K562 (cell line): Measurements from ENCODE around the gene MEOX2. TPM values are rescaled to one million over a fixed set of nuclear protein-coding genes. Genes with fewer than 3 reads are reported as not detected.

Source experiments
- ATAC-seq: fragments of 200-7000 bp; cut with Tn5 transposase; 3 replicates; pipeline ENCODE4 v1.9.1; 2020; ENCODE audit warnings: moderate library complexity
- BruUV-seq: library from RNA; stranded (reverse); fragments of 400-500 nt; replicated peaks from 2 replicates; lab custom pipeline; 2021; lab: Mats Ljungman, UMichigan
- CTCF ChIA-PET: fragments of 300-600 bp; formaldehyde crosslinking; extraction: SDS; loops from one replicate; lab custom pipeline; 2021; ENCODE audit warnings: low intra/inter-chr PET ratio; lab: Yijun Ruan, JAX
- POLR2A ChIA-PET: fragments of 300-600, 350-650 bp; sonication (Branson Sonifier 250); formaldehyde crosslinking; extraction: SDS; loops from one replicate; lab custom pipeline; 2021; ENCODE audit warnings: antibody characterized with exemption, inconsistent platforms; lab: Yijun Ruan, JAX
- DNase-seq, 4 experiments: peaks; one replicate each; pipeline versions ENCODE4 v3.0.0 to v3.0.0-alpha.2; 2011 to 2018; ENCODE audit warnings: low spot score in 3 of 4, mixed read lengths in 3 of 4; ENCODE audit errors: extremely low read depth in 1 of 4
- FAIRE-seq: peaks from 2 replicates; lab custom pipeline; 2011; peaks lifted over from hg19 to GRCh38; lab: Jason Lieb, UNC
- H2AFZ ChIP-seq: 2 replicates; pipeline ENCODE4 v1.6.0; 2011; ENCODE audit warnings: low read depth, low read length, control low read depth, inconsistent platforms
- H3K27ac ChIP-seq: fragments of 200-600 bp; 3 replicates; pipeline ENCODE4 v1.8.0; 2011; ENCODE audit warnings: low read depth, mild to moderate bottlenecking, control low read depth, inconsistent platforms, low read length, moderate library complexity, mixed read lengths; ENCODE audit errors: extremely low read depth
- H3K27me3 ChIP-seq, 2 experiments: fragments of 300-600 bp in 1 of 2; 2 replicates in 1 of 2; 3 replicates in 1 of 2; pipeline versions ENCODE4 v1.6.0 to v1.8.0; 2011; ENCODE audit warnings: inconsistent platforms in 2 of 2, low read length in 2 of 2, mild to moderate bottlenecking in 1 of 2, mixed read lengths in 1 of 2, moderate library complexity in 1 of 2; ENCODE audit not compliant: control insufficient read depth in 2 of 2, insufficient read depth in 2 of 2
- H3K36me3 ChIP-seq: fragments of 300-600 bp; 3 replicates; pipeline ENCODE4 v1.8.0; 2011; ENCODE audit warnings: mild to moderate bottlenecking, low read length, inconsistent platforms; ENCODE audit not compliant: control insufficient read depth, insufficient read depth
- H3K4me1 ChIP-seq, 2 experiments: fragments of 200-600 bp in 1 of 2; replicated peaks in 1 of 2; 2 replicates in 1 of 2; 3 replicates in 1 of 2; pipeline versions ENCODE4 v1.5.1 to v1.8.0; 2011; ENCODE audit warnings: inconsistent platforms in 2 of 2, low read length in 2 of 2, mild to moderate bottlenecking in 1 of 2, mixed read lengths in 1 of 2, moderate library complexity in 1 of 2; ENCODE audit not compliant: control insufficient read depth in 2 of 2, insufficient read depth in 2 of 2
- H3K4me2 ChIP-seq: 2 replicates; pipeline ENCODE4 v1.6.1; 2011; ENCODE audit warnings: low read length, control low read depth, inconsistent platforms, mixed read lengths; ENCODE audit not compliant: insufficient read depth
- H3K4me3 ChIP-seq: fragments of 200-600 bp; sonication (generic), shearing (Covaris generic); 2 replicates; pipeline ENCODE4 v1.5.1; 2016; ENCODE audit warnings: control low read depth, inconsistent platforms
- H3K79me2 ChIP-seq: fragments of 200-600 bp; 3 replicates; pipeline ENCODE4 v1.8.0; 2011; ENCODE audit warnings: low read length, inconsistent platforms; ENCODE audit not compliant: control insufficient read depth, insufficient read depth
- H3K9ac ChIP-seq, 2 experiments: 2 replicates each; pipeline versions ENCODE4 v1.6.0 to v1.6.1; 2011; ENCODE audit warnings: low read depth in 2 of 2, low read length in 2 of 2, control low read depth in 1 of 2, inconsistent platforms in 1 of 2, mild to moderate bottlenecking in 1 of 2, mixed read lengths in 1 of 2; ENCODE audit not compliant: insufficient read depth in 1 of 2
- H3K9me1 ChIP-seq: one replicate; pipeline ENCODE4 v1.6.0; 2011; ENCODE audit warnings: inconsistent platforms, mild to moderate bottlenecking, low read length, moderate library complexity; ENCODE audit not compliant: control insufficient read depth, insufficient read depth
- H3K9me3 ChIP-seq: replicated peaks from 2 replicates; pipeline ENCODE4 v1.5.1; 2011; ENCODE audit warnings: low read depth, low read length, inconsistent platforms; ENCODE audit not compliant: control insufficient read depth, insufficient read depth
- H4K20me1 ChIP-seq: replicated peaks from 2 replicates; pipeline ENCODE4 v1.6.1; 2011; ENCODE audit warnings: low read length, inconsistent platforms, mixed read lengths; ENCODE audit not compliant: control insufficient read depth, insufficient read depth
- GABPA ChIP-seq: fragments of 200-800 bp; sonication (Bioruptor generic); conservative IDR thresholded peaks from 2 replicates; pipeline ENCODE4 v1.6.1; 2016; ENCODE audit warnings: low read depth, missing genetic modification characterization, missing compliant biosample characterization
- GATAD2A ChIP-seq: fragments of 450-650 bp; IDR thresholded peaks from 2 replicates; pipeline ENCODE4 v1.6.1; 2017
- HDAC3 ChIP-seq: fragments of 450-650 bp; IDR thresholded peaks from 2 replicates; pipeline ENCODE4 v1.6.1; 2018; ENCODE audit warnings: borderline replicate concordance, mild to moderate bottlenecking, moderate library complexity; ENCODE audit not compliant: partially characterized antibody
- MCM7 ChIP-seq, 2 experiments: fragments of 450-650 bp; IDR thresholded peaks; 2 replicates each; pipeline ENCODE4 v1.6.1; 2016 to 2018
- NRF1 ChIP-seq, 2 experiments: fragments of 450-650 bp; IDR thresholded peaks in 1 of 2; conservative IDR thresholded peaks in 1 of 2; 2 replicates each; pipeline ENCODE4 v1.6.1; 2014; ENCODE audit warnings: mild to moderate bottlenecking in 2 of 2
- SRF ChIP-seq, 2 experiments: fragments of 250-450, 450-650 bp in 1 of 2; sonication (Bioruptor Pico) in 1 of 2; sonication (generic) in 1 of 2; formaldehyde crosslinking; IDR thresholded peaks; 2 replicates each; pipeline versions ENCODE4 v1.5.0 to v1.5.1; 2020 to 2022; ENCODE audit warnings: mild to moderate bottlenecking in 1 of 2, missing genetic modification reagents in 1 of 2
- ZC3H11A ChIP-seq: IDR thresholded peaks from 2 replicates; pipeline ENCODE4 v1.6.1; 2012; ENCODE audit warnings: low read depth, low read length, improper control_type of control experiment
- ZNF766 ChIP-seq: fragments of 200-800 bp; sonication (Bioruptor generic); conservative IDR thresholded peaks from 2 replicates; pipeline ENCODE4 v1.6.1; 2016; ENCODE audit warnings: missing genetic modification characterization, missing compliant biosample characterization
- WGBS: fragments of 100-300 bp; shearing (Covaris generic); methylation state at CpG from one replicate; pipeline ENCODE4 v1.1.6; 2016; ENCODE audit warnings: low coverage, mixed read lengths; ENCODE audit not compliant: insufficient coverage; ENCODE audit errors: missing lambda C conversion rate; 5-methylcytosine and 5-hydroxymethylcytosine counted together
- in situ Hi-C: fragments of 300-500 bp; cut with MboI; formaldehyde crosslinking; loops from 4 replicates; pipeline ENCODE4 v1.15.0; 2018; ENCODE audit warnings: inconsistent platforms, mixed read lengths
- intact Hi-C: fragments of 100-400 bp; cut with micrococcal nuclease; formaldehyde crosslinking; loops from 2 replicates; pipeline ENCODE4 v1.14.2; 2022
- polyA plus RNA-seq, 8 experiments: library from polyadenylated mRNA; depleted of rRNA in 4 of 8; stranded (reverse) in 5 of 8; unstranded in 3 of 8; fragments of >200 nt; fragmentation: Nextera tagmentation in 2 of 8; fragmentation: Illumina TruSeq in 1 of 8; extraction: Ambion mirVana in 2 of 8; extraction: Trizol in 1 of 8; gene quantifications; 2 replicates each; pipeline versions ENCODE4 v1.2.1 to v1.2.3, GENCODE V29; 2011 to 2014; ENCODE audit warnings: inconsistent platforms in 1 of 8, missing spikeins in 1 of 8
- total RNA-seq, 7 experiments: library from RNA; depleted of rRNA in 6 of 7; stranded (reverse); fragments of >200 nt in 6 of 7; fragmentation: Illumina TruSeq in 2 of 7; extraction: Trizol in 2 of 7; gene quantifications; 2 replicates each; pipeline versions ENCODE4 v1.2.1 to v1.2.3, GENCODE V29; 2011 to 2021; ENCODE audit warnings: low replicate concordance in 1 of 7
- TF ChIP-seq, protein P1 (sequence below): fragments of 450-650 bp; IDR thresholded peaks from 2 replicates; pipeline ENCODE4 v1.6.1; 2016; ENCODE audit warnings: low read depth

MEOX2 gene
- total and polyA plus RNA-seq, 9 of the 15 experiments (the other 6 are each of a cell fraction or from before 2014, with no cell fraction given), result not detected

DNA sequence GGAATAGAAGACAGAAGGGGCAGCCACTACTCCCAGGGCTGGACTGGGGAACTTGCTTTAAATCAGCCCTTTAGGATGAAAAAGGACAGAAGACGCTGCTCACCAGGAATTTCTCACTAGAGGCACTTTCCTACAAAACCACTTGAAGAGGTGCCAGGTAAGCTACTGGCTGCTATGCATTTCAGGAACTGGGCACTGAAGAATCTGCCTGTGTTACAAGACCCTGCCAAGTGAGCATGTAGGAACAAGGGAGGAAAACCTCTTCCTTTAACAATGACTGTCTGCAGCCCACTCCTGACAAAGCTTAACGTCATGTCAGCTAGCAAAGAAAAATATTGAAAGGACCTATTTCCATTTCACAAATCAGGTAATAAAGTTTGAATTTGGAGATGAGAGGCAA lies 118.8 kb downstream of the MEOX2 start:
- no peak overlapping the region for H3K4me3 ChIP-seq
- TF ChIP-seq GABPA, result no peak
- TF ChIP-seq ZNF766 (CRISPR knock-in tag), result no peak
- TF ChIP-seq GATAD2A, result no peak
- TF ChIP-seq MCM7 (IDR thresholded peaks at IDR 0.05), result no peak
- TF ChIP-seq, protein P1, sequence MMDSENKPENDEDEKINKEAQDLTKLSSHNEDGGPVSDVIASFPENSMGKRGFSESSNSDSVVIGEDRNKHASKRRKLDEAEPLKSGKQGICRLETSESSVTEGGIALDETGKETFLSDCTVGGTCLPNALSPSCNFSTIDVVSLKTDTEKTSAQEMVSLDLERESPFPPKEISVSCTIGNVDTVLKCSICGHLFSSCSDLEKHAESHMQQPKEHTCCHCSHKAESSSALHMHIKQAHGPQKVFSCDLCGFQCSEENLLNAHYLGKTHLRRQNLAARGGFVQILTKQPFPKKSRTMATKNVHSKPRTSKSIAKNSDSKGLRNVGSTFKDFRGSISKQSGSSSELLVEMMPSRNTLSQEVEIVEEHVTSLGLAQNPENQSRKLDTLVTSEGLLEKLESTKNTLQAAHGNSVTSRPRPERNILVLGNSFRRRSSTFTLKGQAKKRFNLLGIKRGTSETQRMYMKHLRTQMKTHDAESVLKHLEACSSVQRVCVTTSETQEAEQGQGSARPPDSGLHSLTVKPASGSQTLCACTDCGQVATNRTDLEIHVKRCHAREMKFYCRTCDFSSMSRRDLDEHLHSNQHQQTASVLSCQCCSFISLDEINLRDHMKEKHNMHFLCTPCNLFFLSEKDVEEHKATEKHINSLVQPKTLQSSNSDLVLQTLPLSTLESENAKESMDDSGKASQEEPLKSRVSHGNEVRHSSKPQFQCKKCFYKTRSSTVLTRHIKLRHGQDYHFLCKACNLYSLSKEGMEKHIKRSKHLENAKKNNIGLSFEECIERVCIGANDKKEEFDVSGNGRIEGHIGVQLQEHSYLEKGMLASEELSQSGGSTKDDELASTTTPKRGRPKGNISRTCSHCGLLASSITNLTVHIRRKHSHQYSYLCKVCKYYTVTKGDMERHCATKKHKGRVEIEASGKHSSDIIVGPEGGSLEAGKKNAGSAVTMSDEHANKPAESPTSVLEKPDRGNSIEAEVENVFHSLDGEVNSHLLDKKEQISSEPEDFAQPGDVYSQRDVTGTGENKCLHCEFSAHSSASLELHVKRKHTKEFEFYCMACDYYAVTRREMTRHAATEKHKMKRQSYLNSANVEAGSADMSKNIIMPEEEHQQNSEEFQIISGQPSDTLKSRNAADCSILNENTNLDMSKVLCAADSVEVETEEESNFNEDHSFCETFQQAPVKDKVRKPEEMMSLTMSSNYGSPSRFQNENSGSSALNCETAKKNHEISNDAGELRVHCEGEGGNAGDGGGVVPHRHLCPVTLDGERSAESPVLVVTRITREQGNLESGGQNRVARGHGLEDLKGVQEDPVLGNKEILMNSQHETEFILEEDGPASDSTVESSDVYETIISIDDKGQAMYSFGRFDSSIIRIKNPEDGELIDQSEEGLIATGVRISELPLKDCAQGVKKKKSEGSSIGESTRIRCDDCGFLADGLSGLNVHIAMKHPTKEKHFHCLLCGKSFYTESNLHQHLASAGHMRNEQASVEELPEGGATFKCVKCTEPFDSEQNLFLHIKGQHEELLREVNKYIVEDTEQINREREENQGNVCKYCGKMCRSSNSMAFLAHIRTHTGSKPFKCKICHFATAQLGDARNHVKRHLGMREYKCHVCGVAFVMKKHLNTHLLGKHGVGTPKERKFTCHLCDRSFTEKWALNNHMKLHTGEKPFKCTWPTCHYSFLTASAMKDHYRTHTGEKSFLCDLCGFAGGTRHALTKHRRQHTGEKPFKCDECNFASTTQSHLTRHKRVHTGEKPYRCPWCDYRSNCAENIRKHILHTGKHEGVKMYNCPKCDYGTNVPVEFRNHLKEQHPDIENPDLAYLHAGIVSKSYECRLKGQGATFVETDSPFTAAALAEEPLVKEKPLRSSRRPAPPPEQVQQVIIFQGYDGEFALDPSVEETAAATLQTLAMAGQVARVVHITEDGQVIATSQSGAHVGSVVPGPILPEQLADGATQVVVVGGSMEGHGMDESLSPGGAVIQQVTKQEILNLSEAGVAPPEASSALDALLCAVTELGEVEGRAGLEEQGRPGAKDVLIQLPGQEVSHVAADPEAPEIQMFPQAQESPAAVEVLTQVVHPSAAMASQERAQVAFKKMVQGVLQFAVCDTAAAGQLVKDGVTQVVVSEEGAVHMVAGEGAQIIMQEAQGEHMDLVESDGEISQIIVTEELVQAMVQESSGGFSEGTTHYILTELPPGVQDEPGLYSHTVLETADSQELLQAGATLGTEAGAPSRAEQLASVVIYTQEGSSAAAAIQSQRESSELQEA, result no peak
- no peak for TF ChIP-seq HDAC3
- no peak for TF ChIP-seq ZC3H11A
- no peak for TF ChIP-seq SRF (CRISPR knock-in tag; IDR thresholded peaks at IDR 0.05)
- no peak for TF ChIP-seq NRF1 (conservative IDR thresholded peaks at IDR 0.05 in 1 of 2, IDR thresholded peaks at IDR 0.05 in 1 of 2)
- TF ChIP-seq, all 486 proteins: peak for 0
- FAIRE-seq, result no peak
- CTCF ChIA-PET, result interaction anchor here (0.6 kb wide), 1 partner anchor 13 kb away, joined by 4 read pairs; no protein-coding TSS in a partner anchor
- Histone ChIP-seq H3K4me1 (no peaks in the 10 kb centered on the region), H3K9ac (no peak overlapping the region), H3K9me1 (no peaks in the 10 kb centered on the region), H3K4me2 (no peak overlapping the region), H3K27ac (no peak overlapping the region), H4K20me1 (no peaks in the 10 kb centered on the region), H2AFZ (no peak overlapping the region), H3K9me3 (0 out of 2 replicates have a peak, but pooled peaks cover 2% of the 10 kb centered on the region), H3K79me2 (no peaks in the 10 kb centered on the region), H3K27me3 (no peaks in the 10 kb centered on the region), H3K36me3 (no peaks in the 10 kb centered on the region)
- no peak for DNase-seq
- intact Hi-C loops, result no loop called here
- POLR2A ChIA-PET, result no interaction called here
- 0% methylated on average over 2 of the region's 2 CpGs for WGBS
- in situ Hi-C loops, result no loop called here
- ATAC-seq, result no peak
- no TSS peak for BruUV-seq
